GM12874 (cell line): ENCODE results near the gene HMGXB3.

Experiments
- CTCF ChIP-seq: IDR thresholded peaks from 2 replicates; pipeline ENCODE4 v1.5.1; 2011; ENCODE audit warnings: low read depth, mild to moderate bottlenecking, control low read depth, low read length, moderate library complexity; ENCODE audit not compliant: insufficient read depth

The HMGXB3 gene

GRCh38 chr5:150092159-150092787 is 91.7 kb downstream of the HMGXB3 start:
- no peak for TF ChIP-seq CTCF

- no peak for TF ChIP-seq CTCF
Observed at GRCh38 chr5:150097152-150097551, 96.6 kb downstream of the HMGXB3 start.

- TF ChIP-seq CTCF: no peak
Observed at GRCh38 chr5:150101023-150101422, 100.5 kb downstream of the HMGXB3 start.
